Body of pancreas (tissue), 4 donors: ENCODE results near the gene SBNO2.

Experiments used
- POLR2A ChIP-seq, 3 donors: fragments of 450-650 bp; IDR thresholded peaks; one replicate each; pipeline ENCODE4 v1.6.1; 2016; ENCODE audit warnings: antibody characterized with exemption in 3 of 3, mild to moderate bottlenecking in 2 of 3
- TF ChIP-seq, protein P1 (sequence below), 7 experiments: fragments of 450-650 bp in 4 of 7; fragments of 200-600 bp in 3 of 7; sonication (generic) in 3 of 7; IDR thresholded peaks; one replicate each; pipeline ENCODE4 v1.5.1; 2016 to 2019; ENCODE audit warnings: antibody characterized with exemption in 7 of 7

DNA sequence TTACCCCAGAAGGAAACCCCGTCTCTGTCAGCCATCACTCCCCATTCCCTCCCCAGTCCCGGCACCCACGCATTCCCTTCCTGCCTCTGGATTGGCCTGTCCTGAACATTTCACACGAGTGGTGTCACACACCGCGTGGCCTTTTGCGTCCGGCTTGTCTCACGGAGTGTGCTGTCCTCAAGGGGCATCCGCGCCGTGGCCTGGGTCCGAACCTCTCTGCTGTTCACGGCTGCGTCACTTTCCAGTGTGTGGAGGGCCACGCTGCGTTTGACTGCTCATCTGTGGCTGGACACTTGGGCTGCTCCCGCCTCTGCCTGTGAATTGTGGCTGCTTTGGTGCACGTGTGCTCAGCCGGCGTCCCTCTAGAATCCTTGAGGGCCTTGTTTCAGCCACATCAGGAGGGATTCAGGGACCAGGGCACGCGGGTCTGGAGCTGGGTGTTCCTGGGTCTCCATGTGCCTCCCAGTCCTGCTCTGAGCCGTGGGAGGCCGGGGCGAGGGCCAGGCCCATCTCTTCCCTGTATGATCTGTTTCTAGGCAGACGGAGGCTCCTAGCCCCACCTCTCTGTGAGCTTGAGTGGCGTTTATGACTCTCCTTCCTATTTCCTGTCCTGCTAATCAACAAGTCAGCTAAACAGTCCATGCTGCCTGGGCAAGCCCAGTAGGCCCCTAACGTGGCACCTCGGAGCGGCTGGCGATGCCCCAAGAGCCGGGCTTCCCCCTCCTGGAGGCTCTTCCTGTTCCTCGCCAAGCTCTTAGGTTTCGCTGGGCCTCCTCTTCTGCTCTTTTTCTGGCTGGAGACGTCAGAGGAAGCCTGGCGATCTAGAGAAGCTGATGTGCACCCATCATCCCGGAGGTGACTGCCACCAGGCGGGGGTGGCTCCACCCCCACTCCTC is 39.6 kb upstream of the SBNO2 start:
- TF ChIP-seq, protein P1, sequence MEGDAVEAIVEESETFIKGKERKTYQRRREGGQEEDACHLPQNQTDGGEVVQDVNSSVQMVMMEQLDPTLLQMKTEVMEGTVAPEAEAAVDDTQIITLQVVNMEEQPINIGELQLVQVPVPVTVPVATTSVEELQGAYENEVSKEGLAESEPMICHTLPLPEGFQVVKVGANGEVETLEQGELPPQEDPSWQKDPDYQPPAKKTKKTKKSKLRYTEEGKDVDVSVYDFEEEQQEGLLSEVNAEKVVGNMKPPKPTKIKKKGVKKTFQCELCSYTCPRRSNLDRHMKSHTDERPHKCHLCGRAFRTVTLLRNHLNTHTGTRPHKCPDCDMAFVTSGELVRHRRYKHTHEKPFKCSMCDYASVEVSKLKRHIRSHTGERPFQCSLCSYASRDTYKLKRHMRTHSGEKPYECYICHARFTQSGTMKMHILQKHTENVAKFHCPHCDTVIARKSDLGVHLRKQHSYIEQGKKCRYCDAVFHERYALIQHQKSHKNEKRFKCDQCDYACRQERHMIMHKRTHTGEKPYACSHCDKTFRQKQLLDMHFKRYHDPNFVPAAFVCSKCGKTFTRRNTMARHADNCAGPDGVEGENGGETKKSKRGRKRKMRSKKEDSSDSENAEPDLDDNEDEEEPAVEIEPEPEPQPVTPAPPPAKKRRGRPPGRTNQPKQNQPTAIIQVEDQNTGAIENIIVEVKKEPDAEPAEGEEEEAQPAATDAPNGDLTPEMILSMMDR (IDR thresholded peaks at IDR 0.05), result no peak
- no peak for TF ChIP-seq POLR2A (IDR thresholded peaks at IDR 0.05)
